ENCODE results near the gene C19orf85. TPM values are rescaled to one million over a fixed set of nuclear protein-coding genes. Genes with fewer than 3 reads are reported as not detected.

Gene C19orf85
- total RNA-seq (2021; ENCODE audit: unreplicated experiment) (not detected), Bru-seq, nascent RNA (not detected), BruChase-seq, experiment 1, labeled RNA remaining after a 2-hour chase (not detected), BruChase-seq, experiment 2, labeled RNA remaining after a 6-hour chase (not detected)
- not detected for polyA plus RNA-seq (2012; ENCODE audit: insufficient read length)
- long read RNA-seq, result 0 reads

GRCh38 chr19:55464662-55465054, at the start of gene C19orf85:
Gene C19orf85 (minus strand): TSS chr19:55464751. CDS start chr19:55464554, 197 bp downstream.
- no TSS peak for BruUV-seq (replicated peaks)
- TF ChIP-seq TCF7L2 (IDR thresholded peaks at IDR 0.05; ENCODE audit: low read depth, low read length), result no peak
- no peak for TF ChIP-seq SIN3A (IDR thresholded peaks at IDR 0.05; ENCODE audit: borderline replicate concordance, insufficient read depth, low read depth, low read length)
- TF ChIP-seq, protein P1, sequence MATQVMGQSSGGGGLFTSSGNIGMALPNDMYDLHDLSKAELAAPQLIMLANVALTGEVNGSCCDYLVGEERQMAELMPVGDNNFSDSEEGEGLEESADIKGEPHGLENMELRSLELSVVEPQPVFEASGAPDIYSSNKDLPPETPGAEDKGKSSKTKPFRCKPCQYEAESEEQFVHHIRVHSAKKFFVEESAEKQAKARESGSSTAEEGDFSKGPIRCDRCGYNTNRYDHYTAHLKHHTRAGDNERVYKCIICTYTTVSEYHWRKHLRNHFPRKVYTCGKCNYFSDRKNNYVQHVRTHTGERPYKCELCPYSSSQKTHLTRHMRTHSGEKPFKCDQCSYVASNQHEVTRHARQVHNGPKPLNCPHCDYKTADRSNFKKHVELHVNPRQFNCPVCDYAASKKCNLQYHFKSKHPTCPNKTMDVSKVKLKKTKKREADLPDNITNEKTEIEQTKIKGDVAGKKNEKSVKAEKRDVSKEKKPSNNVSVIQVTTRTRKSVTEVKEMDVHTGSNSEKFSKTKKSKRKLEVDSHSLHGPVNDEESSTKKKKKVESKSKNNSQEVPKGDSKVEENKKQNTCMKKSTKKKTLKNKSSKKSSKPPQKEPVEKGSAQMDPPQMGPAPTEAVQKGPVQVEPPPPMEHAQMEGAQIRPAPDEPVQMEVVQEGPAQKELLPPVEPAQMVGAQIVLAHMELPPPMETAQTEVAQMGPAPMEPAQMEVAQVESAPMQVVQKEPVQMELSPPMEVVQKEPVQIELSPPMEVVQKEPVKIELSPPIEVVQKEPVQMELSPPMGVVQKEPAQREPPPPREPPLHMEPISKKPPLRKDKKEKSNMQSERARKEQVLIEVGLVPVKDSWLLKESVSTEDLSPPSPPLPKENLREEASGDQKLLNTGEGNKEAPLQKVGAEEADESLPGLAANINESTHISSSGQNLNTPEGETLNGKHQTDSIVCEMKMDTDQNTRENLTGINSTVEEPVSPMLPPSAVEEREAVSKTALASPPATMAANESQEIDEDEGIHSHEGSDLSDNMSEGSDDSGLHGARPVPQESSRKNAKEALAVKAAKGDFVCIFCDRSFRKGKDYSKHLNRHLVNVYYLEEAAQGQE (IDR thresholded peaks at IDR 0.05; ENCODE audit: insufficient read depth in 1 of 2, low read depth in 2 of 2, low read length in 1 of 2), result no peak
- no peak for TF ChIP-seq POLR2AphosphoS5 (IDR thresholded peaks at IDR 0.05; ENCODE audit: low read depth, low read length)
- TF ChIP-seq, protein P2, sequence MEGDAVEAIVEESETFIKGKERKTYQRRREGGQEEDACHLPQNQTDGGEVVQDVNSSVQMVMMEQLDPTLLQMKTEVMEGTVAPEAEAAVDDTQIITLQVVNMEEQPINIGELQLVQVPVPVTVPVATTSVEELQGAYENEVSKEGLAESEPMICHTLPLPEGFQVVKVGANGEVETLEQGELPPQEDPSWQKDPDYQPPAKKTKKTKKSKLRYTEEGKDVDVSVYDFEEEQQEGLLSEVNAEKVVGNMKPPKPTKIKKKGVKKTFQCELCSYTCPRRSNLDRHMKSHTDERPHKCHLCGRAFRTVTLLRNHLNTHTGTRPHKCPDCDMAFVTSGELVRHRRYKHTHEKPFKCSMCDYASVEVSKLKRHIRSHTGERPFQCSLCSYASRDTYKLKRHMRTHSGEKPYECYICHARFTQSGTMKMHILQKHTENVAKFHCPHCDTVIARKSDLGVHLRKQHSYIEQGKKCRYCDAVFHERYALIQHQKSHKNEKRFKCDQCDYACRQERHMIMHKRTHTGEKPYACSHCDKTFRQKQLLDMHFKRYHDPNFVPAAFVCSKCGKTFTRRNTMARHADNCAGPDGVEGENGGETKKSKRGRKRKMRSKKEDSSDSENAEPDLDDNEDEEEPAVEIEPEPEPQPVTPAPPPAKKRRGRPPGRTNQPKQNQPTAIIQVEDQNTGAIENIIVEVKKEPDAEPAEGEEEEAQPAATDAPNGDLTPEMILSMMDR (IDR thresholded peaks at IDR 0.05), result no peak
- H3K9me3 ChIP-seq (ENCODE audit: control insufficient read depth, insufficient read depth, low read depth, low read length), result no peaks in the 10 kb centered on the region
- no peak within 1 kb of the TSS for H3K27ac ChIP-seq (ENCODE audit: low read length)
- H3K36me3 ChIP-seq (ENCODE audit: control insufficient read depth, insufficient read depth, low read length), result no peaks in the 10 kb centered on the region
- in situ Hi-C loops (cut with HindIII; ENCODE audit: low pct_unique_long_range_greater_than_20kb, low sequenced_read_pairs) (no loop called here), intact Hi-C loops (cut with micrococcal nuclease; ENCODE audit: unreplicated experiment) (no loop called here)
- peaks cover 21% of the 10 kb centered on the region for H3K4me1 ChIP-seq (ENCODE audit: control insufficient read depth, insufficient read depth, low read length)
- CTCF ChIA-PET, result no interaction called here
- H3K27me3 ChIP-seq (ENCODE audit: control insufficient read depth, insufficient read depth, low read length), result no peaks in the 10 kb centered on the region
- no peak for ATAC-seq
- POLR2A ChIA-PET, result no interaction called here
- H3K4me3 ChIP-seq (ENCODE audit: low read depth in 2 of 2, low read length in 2 of 2), result no peak within 1 kb of the TSS
- DNase-seq (ENCODE audit: low read depth, low spot score), result no peak

- intact Hi-C loops (cut with micrococcal nuclease; ENCODE audit: unreplicated experiment), result no loop called here
- no TSS peak for BruUV-seq (replicated peaks)
Measured at GRCh38 chr19:55508120-55508519, 43.6 kb upstream of the C19orf85 start.

More at GRCh38 chr19:55508120-55508519, 43.6 kb upstream of the C19orf85 start:
- ATAC-seq (no peak), DNase-seq (ENCODE audit: low read depth, low spot score) (no peak)
- no peaks in the 10 kb centered on the region for H3K36me3 ChIP-seq (ENCODE audit: control insufficient read depth, insufficient read depth, low read length)
- H3K4me3 ChIP-seq (ENCODE audit: low read depth in 2 of 2, low read length in 2 of 2), result no peak overlapping the region
- no peak for TF ChIP-seq SIN3A (IDR thresholded peaks at IDR 0.05; ENCODE audit: borderline replicate concordance, insufficient read depth, low read depth, low read length)
- TF ChIP-seq, protein P1 (IDR thresholded peaks at IDR 0.05; ENCODE audit: insufficient read depth in 1 of 2, low read depth in 2 of 2, low read length in 1 of 2), result no peak
- no peak for TF ChIP-seq TCF7L2 (IDR thresholded peaks at IDR 0.05; ENCODE audit: low read depth, low read length)
- TF ChIP-seq, protein P2 (IDR thresholded peaks at IDR 0.05), result no peak
- TF ChIP-seq POLR2AphosphoS5 (IDR thresholded peaks at IDR 0.05; ENCODE audit: low read depth, low read length), result no peak
- no peak overlapping the region for H3K27ac ChIP-seq (ENCODE audit: low read length)
- no peaks in the 10 kb centered on the region for H3K9me3 ChIP-seq (ENCODE audit: control insufficient read depth, insufficient read depth, low read depth, low read length)
- in situ Hi-C loops (cut with HindIII; ENCODE audit: low pct_unique_long_range_greater_than_20kb, low sequenced_read_pairs), result no loop called here
- ChIA-PET POLR2A (interaction anchor here (0.6 to 0.8 kb wide), 3 partner anchors 32 to 183 kb away, joined by 3 to 6 read pairs (median 4); partner anchors contain the start of genes ISOC2 and ZNF628), CTCF (interaction anchor here (0.5 to 0.7 kb wide), 3 partner anchors 9 to 165 kb away, joined by 3 to 4 read pairs (median 3); no protein-coding TSS in a partner anchor)
- H3K27me3 ChIP-seq (ENCODE audit: control insufficient read depth, insufficient read depth, low read length), result no peaks in the 10 kb centered on the region
- no peaks in the 10 kb centered on the region for H3K4me1 ChIP-seq (ENCODE audit: control insufficient read depth, insufficient read depth, low read length)
